NCI-H2081 treated with DMSO at 0.1 percent for 48 hours (cell line): ENCODE results near the gene ZNF516.

Experiments used
- DNase-seq: peaks from one replicate; lab custom pipeline; 2025; lab: John Stamatoyannopoulos, UW

The ZNF516 gene

DNA sequence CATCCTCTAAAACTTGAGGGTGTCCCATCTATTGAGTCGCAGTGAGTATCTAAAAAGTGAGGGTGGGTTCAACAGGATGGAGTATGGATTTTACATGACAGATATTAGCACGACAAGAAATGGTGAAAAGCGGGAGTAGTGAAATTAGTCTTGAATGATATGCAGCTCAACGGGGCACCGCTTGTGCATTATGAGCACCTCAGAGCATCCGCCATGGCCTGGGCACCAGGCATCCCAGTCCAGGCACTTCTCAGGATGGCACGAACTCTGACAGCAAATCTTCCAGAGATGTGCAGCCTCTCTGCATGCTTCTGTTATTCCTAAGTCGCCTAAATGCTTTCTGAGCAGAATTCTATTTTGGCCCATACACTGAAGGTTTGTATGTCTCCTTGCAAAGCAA, 57.1 kb downstream of the ZNF516 start:
- no peak for DNase-seq

DNA sequence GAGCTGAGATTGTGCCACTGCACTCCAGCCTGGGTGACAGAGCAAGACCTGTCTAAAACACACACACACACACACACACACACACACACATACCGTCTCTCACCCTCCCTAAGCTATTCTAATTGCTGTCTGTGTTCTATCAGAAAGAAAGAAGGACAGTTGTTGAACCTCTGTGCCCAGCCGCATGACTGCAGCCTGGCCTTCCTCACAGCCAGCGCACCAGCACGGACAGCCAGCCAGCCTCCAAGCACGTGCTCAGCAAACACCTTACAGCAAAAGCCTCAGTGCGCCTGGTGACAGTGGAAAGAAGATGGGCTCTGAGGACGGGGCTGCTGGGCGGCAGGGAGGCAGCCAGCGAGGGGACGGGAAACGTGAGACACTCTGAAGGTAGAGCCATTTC, 58.0 kb downstream of the ZNF516 start:
- no peak for DNase-seq

DNA sequence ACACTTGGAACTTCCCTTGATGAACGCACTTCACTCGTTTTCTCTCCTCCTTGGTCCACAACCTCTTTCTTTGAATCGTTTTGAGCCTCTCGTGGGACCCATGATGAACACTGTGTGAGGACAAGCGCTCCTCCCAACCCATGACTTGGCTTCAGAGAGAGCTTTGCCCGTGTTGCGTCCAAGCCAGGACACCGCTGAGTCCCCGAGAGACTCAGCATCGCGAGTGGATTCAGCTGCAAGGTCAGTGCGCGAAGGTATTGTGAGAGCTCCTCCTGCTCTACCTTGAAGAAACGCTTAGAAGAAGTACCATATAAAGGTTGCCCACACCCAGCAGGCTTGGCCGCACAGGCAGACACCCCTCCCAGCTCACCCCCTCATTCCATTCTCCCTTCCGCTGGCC, 58.7 kb downstream of the ZNF516 start:
- no peak for DNase-seq

DNA sequence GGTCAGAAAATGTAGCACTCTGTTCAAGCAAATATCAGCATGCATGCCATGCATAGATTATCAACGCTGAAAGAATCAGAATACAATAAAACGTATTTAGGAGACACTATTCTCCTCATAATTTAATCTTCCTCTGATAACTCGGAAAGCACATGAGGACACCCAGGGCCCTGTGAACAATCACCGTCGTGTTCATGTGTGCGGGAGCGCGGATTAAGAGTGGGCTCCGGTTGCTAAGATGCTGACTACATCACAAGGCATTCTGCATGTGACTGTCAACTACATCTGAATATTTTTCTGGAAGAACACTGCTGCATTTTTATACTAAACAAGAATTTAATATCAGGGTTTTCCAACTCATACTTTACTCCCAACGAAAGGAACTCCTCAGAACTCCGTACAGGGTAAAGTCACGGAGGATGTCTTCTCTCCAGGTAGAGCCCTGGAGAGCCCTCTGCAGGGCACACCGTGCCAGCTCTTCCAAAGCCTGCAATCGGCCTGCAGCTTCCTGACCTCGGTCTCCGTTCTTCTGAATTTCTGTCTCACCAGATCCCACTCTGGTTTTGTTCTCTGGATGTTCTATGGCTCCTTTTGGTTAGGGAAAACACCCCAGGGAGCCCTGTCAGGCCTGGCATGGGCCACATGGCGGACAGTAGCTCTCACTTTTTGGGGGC, 59.6 kb downstream of the ZNF516 start:
- no peak for DNase-seq

DNA sequence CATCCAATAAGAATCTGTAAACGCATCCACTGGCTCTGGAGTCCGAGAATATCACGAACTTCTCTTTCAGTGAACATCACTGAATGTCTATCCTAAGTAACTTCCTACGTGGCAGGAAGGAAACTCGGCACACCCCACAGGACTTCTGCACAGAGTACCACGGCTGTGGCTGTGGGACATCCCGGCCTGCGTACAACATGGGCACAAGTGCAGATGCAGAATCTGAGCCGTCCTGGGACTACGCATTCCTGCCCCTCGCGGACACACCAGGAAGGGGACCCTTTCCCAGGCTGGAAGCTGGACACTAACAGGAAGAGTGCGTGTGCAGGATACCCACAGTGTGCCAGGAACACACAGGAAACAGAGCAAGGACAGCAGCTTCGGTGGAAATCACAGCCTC, 60.6 kb downstream of the ZNF516 start:
- DNase-seq, result no peak

DNA sequence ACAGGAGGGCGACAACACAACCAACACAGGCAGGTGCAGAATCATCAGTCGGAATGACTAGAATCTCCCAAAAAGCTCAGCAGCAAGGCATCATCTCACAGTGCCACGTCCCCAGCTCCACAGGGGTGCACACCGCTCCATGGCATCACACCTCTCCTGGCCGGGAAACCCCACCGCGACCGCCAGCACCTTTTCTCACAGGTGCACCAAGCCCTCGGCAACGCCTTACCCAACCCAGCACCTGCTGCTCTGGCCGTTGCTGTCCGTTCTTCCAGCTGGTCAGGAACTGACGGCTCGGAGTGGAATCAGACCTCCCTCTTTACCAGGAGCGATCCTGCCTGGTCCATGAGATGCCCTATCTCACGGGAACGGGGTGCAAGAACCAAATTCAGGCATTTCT, 61.3 kb downstream of the ZNF516 start:
- no peak for DNase-seq

DNA sequence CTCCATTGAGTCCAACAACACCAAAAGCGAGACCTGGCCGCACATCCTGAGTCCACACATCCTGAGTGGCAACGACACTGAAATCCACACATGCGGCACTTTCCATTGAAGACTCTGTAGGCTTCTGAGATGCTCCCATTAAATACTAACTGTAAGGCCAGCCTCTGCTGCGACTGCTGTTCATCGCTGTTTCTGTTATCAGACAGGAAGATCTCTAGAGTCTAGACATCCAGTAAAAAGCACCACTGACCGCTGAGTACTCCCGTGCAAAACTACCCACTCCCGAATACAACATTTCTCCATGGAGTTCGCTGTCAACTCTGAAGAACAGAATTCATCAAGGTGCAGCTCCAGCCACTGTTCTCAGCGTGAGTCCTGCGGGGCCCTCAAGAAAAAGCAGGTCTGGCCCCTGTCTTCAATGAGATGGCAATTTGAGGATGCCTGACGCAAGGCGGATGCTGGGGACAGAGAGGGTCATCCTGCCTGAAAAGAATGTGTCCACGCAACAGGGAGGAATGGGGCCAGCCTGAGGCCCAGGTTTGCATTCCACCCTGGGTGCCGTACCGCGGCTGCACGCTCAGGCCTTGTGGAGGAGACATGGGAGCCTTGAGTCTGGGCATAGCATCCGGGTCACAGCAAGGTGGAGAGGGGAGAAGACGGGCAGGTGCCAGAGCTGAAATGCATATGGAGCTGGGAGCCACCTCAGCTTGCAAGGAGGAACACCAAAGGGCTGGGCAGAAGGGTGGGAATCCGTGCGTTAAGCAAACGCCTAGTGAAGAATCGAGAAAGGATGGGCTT, 61.9 kb downstream of the ZNF516 start:
- DNase-seq, result no peak

DNA sequence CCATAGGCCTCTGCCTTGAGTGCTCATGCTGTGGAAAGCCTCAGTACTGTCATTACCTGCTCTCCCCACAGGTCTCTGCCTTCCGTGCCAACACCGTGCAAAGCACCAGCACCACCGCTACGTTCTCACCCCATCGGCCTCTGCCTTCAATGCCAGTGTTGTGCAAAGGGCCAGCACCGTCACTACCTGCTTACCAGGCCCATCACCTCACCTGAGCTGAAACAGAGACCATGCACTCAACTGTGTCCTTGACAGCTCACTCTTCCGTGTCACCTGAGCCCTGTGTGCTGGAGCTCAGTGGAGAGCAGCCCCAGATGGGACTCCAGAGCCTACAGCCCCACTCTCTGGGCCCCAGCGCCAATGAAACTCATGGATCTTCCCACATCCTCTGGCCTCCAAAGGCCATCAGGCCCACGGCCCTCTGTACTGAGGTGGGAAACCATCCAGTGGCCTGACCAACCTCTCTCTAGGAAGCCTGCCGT, 62.7 kb downstream of the ZNF516 start:
- DNase-seq, result no peak

DNA sequence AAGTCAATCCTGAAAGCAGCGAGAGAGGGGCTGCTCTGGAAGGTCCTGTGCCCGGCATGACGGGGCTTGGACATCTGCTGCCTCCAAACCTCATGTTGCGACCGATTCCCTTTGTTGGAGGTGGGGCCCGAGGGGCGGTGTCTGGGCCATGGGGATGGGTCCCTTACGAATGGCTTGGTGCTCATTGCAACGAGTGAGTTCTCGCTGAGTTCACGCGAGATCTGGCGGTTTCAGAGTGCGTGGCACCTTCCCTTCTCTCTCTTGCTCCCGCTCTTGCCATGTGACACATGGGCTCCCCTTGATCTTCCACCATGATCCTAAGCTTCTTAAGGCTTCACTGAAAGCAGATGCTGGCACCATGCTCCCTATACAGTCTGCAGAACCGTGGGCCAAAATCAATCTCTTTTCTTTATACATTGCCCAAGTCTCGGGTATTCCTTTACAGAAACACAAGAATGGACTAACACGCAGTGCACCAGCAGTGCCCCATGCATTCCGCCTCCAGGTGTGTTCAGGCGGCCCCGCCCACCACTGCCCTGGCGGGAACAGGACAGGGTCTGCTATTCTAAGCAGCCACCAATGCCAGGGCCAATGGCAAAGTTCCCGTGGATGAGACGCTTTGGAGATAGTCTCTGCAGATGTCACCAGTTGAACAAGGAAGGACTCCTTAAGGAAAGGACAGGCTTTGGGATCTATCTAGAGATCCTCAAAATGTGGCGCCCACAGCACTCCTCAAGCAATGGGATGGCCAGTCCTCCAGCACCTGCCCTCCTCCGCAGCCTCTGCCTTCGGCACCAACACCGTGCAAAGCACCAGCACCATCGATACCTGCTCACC, 63.4 kb downstream of the ZNF516 start:
- no peak for DNase-seq

DNA sequence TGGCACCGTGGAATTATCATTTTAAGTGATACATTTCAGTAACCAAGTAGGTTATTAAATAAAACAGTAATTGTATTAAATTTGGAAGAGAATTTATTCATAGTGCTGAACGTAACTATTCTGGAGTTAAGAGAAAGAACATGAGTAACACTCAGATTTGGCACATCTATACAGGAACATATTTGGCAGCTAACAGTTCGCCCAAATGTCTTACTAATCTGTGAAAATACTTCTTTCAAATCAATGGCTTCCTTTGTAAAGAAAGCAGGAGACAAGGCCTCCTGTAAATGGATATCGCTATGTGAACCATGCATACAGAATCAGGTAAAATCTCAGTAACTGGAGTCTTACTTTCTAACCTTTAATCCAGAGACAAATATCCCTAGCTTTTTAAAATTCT, 64.4 kb downstream of the ZNF516 start:
- DNase-seq, result no peak

DNA sequence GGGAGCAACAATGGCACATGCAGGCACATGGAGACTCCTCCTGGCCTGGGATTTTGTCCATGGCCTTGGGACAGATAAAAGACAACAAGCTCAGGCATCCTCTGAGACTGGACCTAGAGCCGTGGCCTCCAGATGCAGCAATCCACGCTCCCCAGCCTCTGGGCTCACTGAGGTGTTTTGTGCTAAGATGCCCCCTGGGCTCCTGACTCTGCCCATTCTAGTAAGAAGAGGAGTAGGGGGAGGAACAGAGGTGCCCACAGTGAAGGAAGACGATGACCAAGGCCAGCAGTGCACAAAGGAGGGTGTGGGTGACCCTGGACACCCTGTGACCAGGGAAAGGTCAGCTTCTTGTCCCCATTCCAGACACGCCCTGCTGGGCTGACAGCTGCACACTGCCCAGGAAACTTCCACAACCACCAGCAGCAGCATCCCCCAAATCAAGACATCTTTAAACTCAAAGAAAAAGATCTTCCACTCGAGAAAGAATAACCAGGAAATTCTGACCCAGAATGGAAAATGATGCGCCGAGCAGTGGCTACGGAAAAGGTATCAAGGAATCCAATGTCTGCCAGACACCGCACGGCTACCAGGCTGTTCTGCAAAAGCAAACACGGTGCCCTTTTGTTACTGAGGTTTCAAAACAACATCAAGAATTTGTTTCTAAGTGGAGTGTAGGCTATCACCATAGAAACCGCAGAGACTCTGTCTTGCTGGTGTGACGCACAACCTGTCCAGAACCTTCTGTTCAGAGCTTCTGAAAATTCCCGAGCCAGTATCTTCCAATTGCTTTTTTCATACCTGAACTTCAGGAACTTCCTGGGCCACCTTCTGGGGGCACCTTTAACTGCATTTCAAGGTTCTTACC, 65.5 kb downstream of the ZNF516 start:
- DNase-seq, result no peak

DNA sequence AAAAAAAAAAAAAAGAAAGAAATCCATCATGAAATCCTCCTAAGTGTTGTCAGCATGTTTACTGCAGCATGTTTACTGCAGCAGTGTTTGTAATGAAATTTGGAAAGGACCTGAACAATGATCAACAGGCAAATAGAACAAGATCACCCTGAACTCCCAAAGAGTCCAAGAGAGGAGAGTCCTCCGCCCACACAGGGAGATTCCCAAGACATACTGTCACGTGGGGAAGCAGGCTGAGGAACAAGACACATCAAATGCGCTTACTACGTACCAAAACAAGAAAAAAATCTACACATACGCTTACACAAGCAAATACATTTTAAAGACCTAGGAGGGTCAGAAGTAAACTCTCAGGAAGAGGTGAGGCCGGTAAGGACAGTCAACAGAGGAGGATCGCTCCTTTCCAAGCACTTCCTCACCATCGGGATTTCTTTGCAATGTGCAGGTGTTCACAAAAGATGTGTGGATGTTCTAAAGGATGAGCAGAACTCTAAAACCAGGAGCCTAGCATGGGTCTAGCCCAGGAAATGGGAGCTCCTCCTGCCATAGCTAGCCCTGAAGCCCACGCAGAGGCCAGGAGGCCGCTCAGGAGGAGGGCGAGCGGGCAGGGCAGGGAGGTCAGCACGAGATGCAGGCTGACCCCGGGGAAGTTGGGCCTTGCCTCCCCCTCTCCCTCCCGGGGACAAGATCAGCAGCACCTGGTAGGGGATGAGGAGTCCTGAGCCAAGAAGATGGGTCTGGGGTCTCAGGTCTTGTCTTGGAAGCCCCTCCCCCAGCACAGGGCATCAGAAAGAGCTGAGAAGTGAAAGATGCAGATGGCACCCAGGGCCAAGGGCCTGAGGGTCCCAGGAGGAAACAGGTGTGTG, 66.4 kb downstream of the ZNF516 start:
- DNase-seq, result no peak

DNA sequence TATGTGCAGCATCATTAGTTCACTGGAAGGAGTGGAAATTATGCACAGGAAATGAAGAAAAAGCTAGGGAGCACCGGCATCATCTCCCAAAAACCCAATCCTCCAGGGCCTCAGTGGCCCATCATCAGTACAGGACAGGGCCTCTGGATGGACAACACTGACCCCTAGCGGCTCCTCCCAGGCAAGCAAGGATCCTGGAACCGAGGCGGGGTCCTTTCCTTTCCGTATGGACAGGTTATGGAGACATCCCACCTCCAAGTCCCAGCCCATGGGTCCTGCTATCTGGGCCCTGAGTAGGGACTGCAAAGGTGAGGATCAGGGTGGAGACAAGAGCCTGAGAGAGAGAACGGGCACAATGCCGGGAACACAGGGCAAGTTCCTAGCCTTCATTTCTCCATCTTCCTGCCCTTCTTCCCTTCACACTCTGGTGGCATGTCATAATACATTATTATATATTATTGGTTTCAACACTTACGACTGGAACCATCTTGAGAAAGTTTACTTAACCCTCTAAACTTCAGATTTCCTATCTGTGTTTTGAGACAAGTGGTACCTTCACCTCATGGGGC, 68.2 kb downstream of the ZNF516 start:
- no peak for DNase-seq

DNA sequence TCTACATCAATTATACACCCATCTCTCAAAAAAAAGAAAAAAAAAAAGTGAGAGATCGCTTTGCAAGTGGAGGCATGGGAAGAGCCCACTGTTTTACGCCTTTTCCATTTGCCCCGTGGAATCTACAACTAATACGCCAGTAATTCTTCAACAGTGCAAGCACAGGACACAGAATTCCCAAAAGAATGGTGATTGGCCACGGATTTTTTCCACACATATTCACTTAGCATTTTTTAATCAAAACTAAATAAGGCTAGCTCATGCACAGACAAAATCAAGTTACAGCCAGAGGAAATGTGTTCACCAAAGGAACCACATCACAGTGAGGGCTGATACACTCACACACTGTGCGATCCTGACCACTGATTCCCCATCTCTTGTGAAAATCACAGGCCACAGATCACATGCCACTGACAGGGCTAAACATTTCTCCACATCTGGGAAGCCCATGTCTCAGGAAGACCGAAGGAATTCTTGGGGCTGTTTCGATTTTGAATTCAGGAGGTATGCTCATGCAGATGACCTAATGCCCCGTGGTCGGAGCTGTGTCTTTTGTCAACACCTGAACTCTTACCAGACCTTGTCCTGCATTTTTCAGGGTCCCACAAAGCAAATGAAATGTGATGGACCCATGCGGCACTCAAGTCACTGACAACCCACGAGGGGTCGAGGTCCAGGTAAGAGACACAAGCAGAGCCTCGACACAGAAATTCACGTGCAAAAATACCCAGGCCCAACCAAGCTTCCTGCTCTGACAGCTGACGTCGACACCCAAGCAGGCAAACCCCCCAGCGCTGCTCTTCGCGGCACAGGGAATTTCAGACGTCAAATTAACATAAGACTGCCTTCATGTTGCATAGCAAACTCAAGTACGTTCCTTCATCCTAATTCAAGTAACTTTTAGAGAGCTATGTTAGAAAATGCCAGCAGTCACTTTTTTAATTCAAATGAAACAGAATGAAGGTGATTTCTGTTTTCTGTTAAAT, 69.6 kb downstream of the ZNF516 start:
- no peak for DNase-seq

DNA sequence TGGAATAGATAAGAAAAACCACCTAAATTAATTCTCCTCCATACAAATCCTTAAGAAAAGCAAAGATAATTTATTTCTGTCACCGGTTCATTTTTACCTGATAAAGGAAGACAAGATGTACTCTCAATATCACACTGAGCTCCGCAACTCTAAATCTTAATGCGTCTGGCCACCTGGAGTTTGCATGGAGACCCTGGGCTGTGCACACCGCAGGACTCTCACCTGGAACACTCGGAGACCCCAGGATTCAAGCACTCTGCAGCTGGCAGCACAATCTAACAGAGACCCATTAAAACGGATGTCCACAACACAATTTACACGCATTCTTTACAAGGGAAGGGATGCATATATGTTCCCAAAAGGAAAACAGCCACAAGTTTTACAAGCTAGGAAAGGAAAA, 72.2 kb downstream of the ZNF516 start:
- no peak for DNase-seq

DNA sequence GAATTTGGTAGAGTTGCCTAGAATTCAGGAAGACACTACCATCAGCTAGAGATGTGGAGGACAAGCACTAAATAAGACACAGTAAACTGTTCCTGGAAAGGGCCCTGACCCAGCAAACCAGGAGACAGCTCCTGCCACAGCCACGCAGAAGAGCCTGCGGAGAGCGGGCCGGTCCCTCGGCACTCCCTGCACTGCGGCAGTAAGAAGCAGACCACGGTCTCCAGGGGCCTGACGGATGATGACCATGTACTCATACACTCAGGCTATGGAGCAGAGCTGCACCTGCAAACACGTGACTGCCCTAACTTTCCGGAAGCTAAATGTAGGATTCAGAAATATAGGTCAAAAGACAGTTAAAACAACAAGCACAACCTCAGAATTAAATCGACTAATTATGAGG, 72.9 kb downstream of the ZNF516 start:
- DNase-seq, result no peak

DNA sequence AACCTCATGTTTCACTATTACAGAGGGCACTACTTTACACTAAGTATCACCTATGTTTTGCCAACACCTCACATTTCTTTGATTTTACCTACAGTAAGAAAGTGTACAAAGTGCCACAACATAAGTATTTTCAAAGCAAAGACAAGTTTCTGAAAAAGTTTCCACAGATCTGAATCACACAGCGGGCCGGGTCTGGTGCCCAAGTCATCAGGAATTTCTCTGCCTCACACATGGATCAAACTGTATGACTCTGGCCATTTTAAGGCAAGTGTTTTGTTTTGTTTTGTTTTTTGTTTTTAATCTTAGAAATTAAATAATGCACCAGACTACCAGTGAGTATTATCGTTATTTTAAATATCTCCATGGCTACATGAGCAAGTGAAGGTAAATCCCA, 73.4 kb downstream of the ZNF516 start:
- no peak for DNase-seq

DNA sequence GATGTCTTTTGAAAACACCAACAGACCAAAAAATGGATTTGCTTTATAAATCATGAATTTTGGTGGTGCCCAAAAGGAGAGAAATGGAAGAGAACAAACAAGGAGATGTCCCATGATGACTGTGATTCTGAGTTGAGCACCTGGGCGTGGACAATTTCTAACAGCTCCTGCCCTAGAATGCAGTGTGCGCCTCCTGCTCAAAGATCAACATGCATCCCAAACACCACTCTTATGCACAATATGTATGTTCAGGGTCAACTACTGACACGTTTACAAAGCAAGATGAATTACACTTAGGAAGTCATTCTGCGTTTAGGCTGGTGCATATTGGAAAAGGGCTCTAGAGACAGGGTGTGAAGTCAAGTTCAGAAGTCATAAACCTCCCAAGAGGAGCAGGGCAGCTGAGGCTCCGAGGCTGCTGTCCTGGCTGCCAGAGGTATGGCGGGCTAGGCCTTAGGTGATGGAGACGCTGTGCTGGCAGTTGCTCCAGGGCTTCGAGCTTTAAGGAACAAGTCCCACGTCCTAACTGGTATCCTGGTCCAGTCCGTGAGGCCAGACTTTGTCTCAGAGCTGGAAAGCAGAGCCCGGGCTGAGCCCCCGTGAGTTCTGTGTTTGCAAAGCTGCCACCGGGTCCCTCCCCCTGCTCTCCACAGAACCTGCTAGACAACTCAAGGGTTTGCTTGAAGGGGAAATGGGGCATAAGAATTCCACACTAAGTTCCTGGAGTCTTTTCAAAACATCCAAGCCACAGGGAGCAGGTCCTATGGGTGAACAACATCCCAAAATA, 74.0 kb downstream of the ZNF516 start:
- DNase-seq, result no peak
